ENCODE measurements around the gene GIGYF2.

- TF ChIP-seq CTCF (IDR thresholded peaks at IDR 0.05): no peak
- TF ChIP-seq ZFX (IDR thresholded peaks at IDR 0.05; ENCODE audit: borderline replicate concordance): no peak
These were observed 79.3 kb downstream of the GIGYF2 start, which contains the start of gene KCNJ13 for GRCh38 chr2:232776435-232776834.
